Esophagus muscularis mucosa (tissue), 4 donors: Measurements from ENCODE around the gene PLB1.

ENCODE experiments used
- CTCF ChIP-seq, 3 experiments: fragments of 200-600 bp in 2 of 3; fragments of 450-650 bp in 1 of 3; sonication (generic) in 2 of 3; IDR thresholded peaks; one replicate each; pipeline ENCODE4 v1.5.1; 2017 to 2019; ENCODE audit warnings: antibody characterized with exemption in 3 of 3, mild to moderate bottlenecking in 2 of 3, moderate library complexity in 1 of 3
- EP300 ChIP-seq: sonication (generic); formaldehyde crosslinking; IDR thresholded peaks from one replicate; pipeline ENCODE4 v1.6.1; 2017; ENCODE audit warnings: antibody characterized with exemption
- POLR2A ChIP-seq: fragments of 450-650 bp; IDR thresholded peaks from one replicate; pipeline ENCODE4 v1.6.1; 2017; ENCODE audit warnings: antibody characterized with exemption, moderate library complexity, mild to moderate bottlenecking, low read depth
- POLR2AphosphoS5 ChIP-seq, 2 donors: sonication (generic); formaldehyde crosslinking; IDR thresholded peaks; one replicate each; pipeline ENCODE4 v1.6.1; 2017; ENCODE audit warnings: antibody characterized with exemption in 2 of 2

DNA sequence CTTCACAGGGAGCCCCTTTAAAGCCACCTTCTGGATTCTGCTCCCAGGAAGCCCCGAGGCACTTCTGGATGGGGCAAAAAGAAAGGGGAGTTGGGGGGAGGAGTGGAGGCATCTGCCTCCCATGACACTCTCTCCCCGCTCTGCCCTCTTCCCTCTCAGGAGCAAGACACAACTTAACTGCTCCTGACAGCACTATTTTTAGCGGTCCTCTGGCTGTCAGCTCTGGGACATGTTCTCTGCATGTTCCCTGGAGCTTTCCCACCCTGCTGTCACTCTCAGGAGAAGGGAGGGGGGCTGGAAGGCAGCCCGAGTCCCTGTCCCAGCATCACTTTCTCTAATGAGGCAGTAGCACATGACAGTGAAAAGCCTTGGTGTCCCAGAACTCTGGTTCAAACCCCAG is 32.3 kb downstream of the PLB1 start:
- TF ChIP-seq POLR2AphosphoS5 (IDR thresholded peaks at IDR 0.05) = peak in 1 of 2 donors; percentile 14
- no peak for TF ChIP-seq CTCF (IDR thresholded peaks at IDR 0.05)
- no peak for TF ChIP-seq EP300
- no peak for TF ChIP-seq POLR2A
